GM21367 (cell line): Measurements from ENCODE around the gene ZNF432.
A peak's percentile ranks its signal among the peaks of the same experiment; 100 is the strongest.
"Not testable (repeated sequence)": the region's sequence is repeated elsewhere in the genome, so short reads cannot be mapped to it uniquely, and the experiment has no call there.

Experiments
- ATAC-seq: cut with Tn5 transposase; IDR thresholded peaks from one replicate; pipeline ENCODE4 v1.9.1; 2021; ENCODE audit not compliant: unreplicated experiment

ZNF432 gene

DNA sequence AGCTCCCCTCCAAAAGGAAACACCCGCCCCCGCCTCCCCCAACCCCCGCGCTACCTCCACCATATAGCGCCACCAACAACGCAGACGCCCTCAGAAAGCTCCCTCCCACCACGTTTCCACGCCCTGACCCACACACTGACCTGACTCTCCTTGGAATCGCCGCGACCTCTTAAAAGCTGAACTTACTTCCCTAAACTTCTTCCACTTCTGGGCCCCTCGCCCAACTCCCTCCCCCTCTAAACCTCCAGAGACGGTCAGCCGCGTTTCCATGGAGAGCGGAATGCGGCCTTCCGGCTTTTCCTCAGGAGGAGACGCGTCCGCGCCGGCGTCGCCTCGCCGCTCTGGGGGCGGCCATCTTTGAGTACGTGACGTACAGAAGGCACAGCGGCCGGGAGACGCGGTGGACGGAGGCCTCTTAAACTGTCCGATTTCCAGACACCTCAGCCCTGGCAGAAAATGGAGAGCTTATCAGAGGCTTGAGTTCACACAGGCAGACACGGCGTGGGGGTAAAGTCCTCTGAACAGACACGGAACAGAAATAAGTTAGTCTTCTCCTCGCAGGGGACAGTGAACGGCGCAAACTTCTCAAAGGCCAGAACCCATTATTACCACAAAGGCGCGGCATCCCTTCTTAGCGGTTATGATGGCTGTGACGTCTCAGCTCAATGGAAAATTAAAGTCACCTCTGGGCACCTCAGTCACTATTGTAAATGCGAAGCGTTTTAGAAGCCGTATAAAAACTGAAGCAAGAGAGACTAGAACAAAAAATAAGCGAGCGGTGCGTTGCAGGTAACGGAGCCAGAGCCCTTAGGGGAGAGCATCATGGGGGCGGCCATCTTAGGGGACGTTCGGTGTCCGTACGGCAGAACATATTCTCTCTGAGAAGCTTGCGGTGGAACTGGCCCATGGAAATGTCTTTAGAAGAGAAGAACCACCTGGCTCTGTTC, at the start of gene ZNF432:
Gene ZNF432 (minus strand): TSS at position 284 of the 947 bp plus-strand sequence. CDS start 1,970 bp downstream, outside the sequence.
- peak; percentile 82 for ATAC-seq

DNA sequence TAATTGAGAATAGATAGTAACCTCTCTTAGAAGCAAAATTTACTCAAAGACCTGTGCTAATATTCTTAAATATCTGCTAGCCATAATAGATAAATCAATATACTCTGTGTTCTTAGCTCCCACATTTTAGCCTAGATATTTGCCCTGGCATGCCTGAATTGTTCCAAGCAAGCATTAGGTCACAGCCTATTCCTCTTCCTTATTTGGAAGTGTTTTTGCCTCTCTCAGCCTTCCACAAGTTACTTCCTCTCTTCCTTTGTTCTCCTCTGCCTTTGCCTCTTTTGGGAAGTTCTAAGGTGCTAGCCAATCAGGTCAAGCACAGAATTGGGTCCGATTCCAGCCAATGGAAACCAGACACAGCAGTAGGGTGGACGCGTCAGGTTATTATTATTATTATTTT, 47.8 kb upstream of the ZNF432 start:
- ATAC-seq: not testable (repeated sequence)

- peak; percentile 53 for ATAC-seq
Observed at GRCh38 chr19:52095172-52096014, 46.8 kb upstream of the ZNF432 start, which contains the start of gene ZNF841. ZNF841 (minus strand) TSS chr19:52095765; CDS start chr19:52084801, 10,964 bp downstream.

DNA sequence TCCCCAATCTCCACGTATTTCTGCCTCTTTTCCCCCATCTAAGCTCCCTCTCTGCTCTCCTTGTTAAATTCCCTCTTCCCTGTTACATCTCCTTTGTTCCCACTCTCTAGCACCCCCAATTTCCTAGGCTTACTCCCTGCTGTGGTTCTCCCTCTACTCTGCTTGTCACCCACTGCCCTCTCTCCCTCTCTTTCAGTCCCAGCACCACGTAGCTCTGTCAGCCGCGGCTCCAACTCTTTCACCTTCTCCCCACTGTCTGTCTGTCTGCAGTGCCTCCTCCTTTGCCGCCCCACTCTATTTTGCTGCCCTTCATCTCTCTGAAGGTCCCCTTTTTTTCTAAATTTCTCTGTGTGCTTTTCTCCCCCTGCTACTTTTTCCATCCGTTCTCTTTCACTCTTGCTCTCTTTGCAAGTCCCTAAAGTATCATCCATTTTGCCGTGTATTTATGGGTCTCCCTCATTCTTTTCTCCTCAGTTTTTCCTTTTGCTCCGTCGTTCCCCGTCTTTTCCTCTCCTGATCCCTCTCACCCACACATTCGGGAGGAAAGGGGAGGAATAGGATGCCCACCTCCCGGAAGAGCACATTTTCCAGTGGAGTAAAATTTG, 46.0 kb upstream of the ZNF432 start:
- no peak for ATAC-seq

DNA sequence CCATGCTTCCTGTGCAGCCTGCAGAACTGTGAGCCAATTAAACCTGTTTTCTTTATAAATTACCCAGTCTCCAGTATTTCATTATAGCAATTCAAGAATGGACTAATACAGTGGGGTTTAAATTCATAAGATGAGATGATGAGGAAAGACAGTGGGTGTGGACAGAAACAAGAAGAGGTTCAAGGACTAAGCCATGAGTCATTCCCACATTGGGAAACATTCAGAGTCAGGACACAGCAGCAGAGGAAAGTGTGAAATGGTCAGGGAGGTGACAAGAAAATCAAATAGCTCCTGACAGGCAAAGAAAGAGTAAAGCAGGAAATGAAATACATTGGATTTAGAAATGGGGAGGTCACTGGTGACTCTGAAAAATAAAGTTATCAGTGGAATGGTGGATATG, 37.8 kb upstream of the ZNF432 start:
- no peak for ATAC-seq

DNA sequence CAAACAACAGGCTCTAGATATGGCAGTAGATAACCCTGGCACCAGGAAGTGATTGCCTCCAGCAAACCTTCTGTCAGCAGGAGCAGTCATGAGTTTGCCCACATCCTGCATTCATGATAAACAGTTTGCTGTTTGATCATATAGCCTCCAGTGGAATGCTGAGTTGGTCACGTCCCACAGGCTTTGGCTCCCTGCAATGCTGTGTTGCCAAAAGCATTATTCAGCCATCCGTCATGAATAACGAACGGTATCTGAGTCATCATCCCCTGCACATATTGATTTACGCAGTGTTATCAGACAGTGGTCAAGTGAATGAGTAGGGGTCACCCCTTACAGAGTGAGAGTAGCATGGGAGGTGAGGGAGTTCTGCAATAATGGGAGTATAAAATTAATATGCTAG, 21.9 kb upstream of the ZNF432 start:
- ATAC-seq: no peak

DNA sequence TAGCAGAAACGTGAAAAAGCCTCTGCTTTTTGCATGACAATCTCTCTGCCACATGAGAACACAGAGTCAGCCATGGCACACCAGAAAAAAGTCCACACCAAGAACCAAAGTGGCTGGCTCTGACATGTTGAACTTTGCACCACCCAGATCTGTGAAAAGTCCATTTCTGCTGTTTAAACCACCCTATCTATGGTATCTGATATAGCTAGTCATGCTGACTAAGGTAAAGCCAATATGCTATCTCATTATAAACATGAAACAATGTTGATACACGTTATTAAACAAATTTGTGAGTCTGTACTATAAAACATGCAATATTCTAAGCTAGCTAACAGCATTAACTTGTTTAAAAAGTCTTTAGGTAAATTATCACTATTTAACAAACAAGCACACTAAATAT, 21.0 kb upstream of the ZNF432 start:
- ATAC-seq: no peak

GRCh38 chr19:52066258-52066863, 17.7 kb upstream of the ZNF432 start:
- no peak for ATAC-seq

DNA sequence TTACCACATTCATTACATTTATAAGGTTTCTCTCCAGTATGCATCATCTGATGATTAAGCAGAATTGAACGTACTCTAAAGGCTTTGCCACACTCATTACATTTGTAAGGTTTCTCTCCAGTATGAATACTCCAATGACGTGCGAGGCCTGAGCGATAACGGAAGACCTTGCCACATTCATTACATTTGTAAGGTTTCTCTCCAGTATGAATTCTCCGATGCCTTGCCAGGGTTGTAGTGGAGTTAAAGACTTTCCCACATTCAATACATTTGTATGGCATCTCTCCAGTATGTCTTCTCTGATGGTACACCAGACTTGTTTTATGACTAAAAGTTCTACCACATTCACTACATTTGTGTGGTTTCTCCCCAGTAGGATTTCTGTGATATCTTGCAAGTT, 16.8 kb upstream of the ZNF432 start:
- ATAC-seq: no peak

- not testable (repeated sequence) for ATAC-seq
Observed at GRCh38 chr19:52056480-52056879, 7.8 kb upstream of the ZNF432 start.

- ATAC-seq: not testable (repeated sequence)
Observed at GRCh38 chr19:52051736-52052135, 3.1 kb upstream of the ZNF432 start.

DNA sequence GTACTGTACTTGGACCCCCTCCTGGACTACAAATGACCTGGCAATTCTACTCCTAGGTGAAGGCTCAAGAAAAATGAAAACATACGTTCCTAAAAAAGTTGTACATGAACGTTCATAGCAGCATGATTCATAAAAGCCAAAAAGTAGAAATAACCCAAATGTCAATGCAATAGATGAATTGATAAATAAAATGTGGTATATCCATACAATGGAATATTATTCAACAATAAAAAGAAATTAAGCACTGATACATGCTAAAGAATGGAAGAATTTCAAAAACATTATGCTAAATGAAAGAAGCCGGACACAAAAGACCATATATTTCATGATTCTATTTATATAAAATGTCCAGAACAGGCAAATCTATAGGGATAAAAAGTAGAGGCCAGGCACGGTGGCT, 9.5 kb downstream of the ZNF432 start:
- no peak for ATAC-seq

DNA sequence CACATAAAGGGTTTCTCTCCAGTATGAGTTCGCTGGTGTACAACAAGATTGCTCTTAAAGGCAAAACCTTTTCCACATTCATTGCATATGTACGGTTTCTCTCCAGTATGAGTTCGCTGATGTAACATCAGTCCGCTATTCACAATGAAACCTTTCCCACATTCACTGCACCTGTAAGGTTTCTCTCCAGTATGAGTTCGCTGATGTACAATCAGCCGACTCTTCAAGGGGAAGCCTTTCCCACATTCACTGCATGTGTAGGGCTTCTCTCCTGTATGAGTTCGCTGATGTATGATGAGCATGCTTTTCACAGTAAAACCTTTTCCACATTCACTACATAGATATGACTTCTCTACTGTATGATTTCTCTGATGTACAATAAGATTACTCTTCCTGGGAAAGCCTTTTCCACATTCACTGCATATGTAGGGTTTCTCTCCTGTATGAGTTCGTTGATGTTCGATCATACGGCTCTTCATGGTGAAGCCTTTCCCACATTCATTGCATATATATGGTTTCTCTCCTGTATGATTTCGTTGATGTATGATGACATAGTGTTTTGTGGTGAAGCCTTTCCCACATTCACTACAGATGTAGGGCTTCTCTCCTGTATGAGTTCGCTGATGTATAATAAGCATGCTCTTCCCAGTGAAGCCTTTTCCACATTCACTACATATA, 14.4 kb downstream of the ZNF432 start:
- no peak for ATAC-seq

DNA sequence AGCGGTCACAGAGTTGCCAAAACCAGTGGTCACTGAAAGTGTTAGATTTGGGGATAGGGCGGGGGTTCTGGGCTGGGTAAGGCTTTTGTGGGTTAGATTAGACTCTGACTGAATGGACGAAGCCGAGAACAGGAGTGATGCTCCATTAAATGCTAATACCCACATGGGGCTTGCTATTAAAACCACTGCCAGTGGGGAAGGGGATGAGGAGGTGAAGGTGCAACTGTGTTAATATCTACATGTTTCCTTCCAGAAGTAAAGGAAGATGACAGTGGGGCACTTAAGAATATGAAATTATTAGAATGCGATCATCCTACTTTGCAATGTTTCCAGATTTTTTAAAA, 19.9 kb downstream of the ZNF432 start:
- ATAC-seq: peak; percentile 18

DNA sequence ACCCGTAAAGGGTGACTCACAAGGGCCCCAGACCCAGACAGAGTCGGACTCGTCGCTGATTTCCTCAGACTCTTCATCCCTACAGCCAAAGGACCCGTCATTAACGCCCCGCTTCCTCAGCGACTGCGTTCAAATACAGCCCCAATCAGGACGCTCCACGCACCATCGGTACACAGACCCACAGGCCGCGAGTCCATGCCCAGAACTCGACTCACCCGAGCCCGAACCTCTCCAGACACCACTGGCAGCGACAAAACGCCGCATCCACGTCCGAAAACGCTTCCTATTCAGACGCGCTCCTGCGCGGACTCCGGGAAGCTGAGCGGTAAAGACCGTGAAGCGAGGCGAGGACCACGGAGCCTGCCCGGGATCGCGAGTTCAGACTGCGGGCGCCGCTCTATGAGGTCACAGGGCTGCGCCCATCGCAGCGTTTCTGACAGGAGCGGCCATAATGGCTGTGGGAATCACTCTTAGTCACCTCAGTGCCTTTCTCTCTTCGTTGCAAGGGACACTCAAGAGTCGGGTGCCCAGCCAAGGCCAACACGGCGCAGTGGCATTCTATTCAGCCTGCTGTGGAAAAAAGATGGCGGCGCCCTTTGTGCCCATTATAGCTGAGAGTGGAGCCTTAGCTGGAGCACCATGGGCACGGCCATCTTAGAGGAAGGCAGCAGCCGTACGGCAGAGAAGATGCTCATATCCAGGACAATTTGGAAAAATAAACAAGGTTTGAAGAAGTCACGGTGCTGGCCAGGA, 20.4 kb downstream of the ZNF432 start, which contains the start of gene ZNF614:
Gene ZNF614 (minus strand): TSS at position 353 of the 753 bp plus-strand sequence. CDS start 2,634 bp downstream, outside the sequence.
- ATAC-seq: peak; percentile 74

DNA sequence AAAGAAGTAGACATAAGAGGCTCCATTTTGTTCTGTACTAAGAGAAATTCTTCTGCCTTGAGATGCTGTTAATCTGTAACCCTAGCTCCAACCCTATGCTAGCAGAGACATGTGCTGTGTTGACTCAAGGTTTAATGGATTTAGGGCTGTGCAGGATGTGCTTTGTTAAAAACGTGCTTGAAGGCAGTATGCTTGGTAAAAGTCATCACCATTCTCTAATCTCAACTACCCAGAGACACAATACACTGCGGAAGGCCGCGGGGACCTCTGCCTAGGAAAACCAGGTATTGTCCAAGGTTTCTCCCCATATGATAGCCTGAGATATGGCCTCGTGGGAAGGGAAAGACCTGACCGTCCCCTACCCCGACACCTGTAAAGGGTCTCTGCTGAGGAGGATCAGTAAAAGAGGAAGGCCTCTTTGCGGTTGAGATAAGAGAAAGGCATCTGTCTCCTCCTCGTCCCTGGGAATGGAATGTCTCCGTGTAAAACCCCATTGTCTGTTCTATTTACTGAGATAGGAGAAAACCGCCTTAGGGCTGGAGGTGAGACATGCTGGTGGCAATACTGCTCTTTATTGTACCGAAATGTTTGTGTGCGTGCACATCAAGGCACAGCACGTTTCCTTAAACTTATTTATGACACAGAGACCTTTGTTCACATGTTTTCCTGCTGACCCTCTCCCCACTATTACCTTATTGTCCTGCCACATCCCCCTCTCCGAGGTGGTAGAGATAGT, 22.2 kb downstream of the ZNF432 start:
- not testable (repeated sequence) for ATAC-seq

GRCh38 chr19:52024478-52024877, 24.2 kb downstream of the ZNF432 start:
- ATAC-seq: not testable (repeated sequence)

GRCh38 chr19:52022193-52022592, 26.4 kb downstream of the ZNF432 start:
- no peak for ATAC-seq

GRCh38 chr19:52020506-52020905, 28.1 kb downstream of the ZNF432 start:
- ATAC-seq: no peak
